ENCODE measurements around the gene TNNI2. TPM values are rescaled to one million over a fixed set of nuclear protein-coding genes. Genes with fewer than 3 reads are reported as not detected.

TNNI2 gene
- total RNA-seq, 1 experiment from 2014 or later: not detected

DNA sequence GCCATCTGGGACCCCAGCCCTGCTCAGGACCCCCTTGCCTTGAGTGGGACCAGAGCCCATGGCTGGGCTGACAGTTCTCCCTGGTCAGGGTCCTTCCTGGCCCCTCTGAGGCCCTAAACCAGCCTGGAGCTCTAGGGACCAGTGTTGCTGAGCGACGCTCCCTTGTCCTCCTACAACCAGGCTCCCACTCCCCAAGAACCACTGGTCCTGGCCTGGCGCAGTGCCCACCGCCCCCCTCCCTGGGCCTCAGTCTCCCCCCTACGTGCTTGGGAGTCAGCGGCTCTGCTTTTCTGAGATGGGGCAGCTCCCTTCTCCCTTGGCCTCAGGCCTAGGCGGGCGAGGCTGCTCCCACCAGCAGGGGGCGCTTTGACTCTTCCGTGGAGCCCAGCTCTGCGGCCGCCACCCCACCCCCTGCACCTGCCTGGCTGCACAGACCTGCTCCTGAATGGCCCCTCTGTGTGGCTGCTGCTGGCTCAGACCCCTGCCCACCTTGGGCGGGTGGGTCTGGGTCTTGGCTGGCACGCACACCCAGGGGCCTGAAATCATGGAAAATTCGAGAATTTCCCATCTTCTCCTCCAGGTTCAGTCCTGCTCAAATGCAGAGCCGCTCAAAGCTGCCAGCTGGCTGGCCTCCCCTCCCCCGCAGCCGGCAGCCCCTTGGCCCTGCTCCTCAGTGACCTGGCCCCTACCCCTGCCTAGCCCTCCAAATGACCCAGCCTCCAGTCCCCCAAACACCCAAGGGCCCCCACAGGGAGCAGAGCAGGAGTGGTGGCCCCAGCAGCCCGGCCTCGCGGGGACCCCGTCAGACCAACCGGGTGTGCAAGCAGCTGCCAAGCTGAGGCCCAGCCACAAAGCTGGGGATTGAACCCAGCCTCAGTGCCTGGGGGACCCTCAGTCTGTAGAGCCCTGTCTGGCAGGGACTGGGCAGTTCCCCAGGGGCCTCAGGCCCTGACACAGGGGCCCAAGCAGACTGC lies 43.8 kb downstream of the TNNI2 start:
- no CpG with 5 or more reads among the region's 23 CpGs for WGBS (ENCODE audit: extremely low coverage, insufficient read length, low lambda C conversion rate)
- H3K9me3 Mint-ChIP-seq: no peaks in the 10 kb centered on the region

More for the DNA sequence above, 43.8 kb downstream of the TNNI2 start:
- no peak overlapping the region for H3K14ac ChIP-seq (ENCODE audit: insufficient read depth, low read length)
- no peaks in the 10 kb centered on the region for H3K79me1 ChIP-seq (ENCODE audit: insufficient read depth, low read depth, low read length, poor library complexity, severe bottlenecking)
- Mint-ChIP-seq H3K27ac (no peak overlapping the region), H3K36me3 (ENCODE audit: insufficient read depth in 1 of 3, low read depth in 3 of 3) (no peaks in the 10 kb centered on the region), H3K27me3 (ENCODE audit: low read depth) (peaks cover 7% of the 10 kb centered on the region), H3K4me1 (no peaks in the 10 kb centered on the region), H3K4me3 (no peak overlapping the region)
- H3K23ac ChIP-seq (ENCODE audit: insufficient read length, low read depth, low read length): no peak overlapping the region
- H2BK20ac ChIP-seq (ENCODE audit: low read depth, low read length, poor library complexity, severe bottlenecking): no peak overlapping the region
- H3K27ac ChIP-seq (ENCODE audit: insufficient read length, low read depth, low read length): no peak overlapping the region
- no peak overlapping the region for H3K18ac ChIP-seq (ENCODE audit: insufficient read length, low read depth, low read length)
- H2BK12ac ChIP-seq (ENCODE audit: insufficient read length, low read depth, low read length): no peak overlapping the region
- H3K9ac ChIP-seq (ENCODE audit: extremely low read depth, insufficient read length, low read length): no peak overlapping the region
- no peaks in the 10 kb centered on the region for H3K23me2 ChIP-seq (ENCODE audit: insufficient read length, low read depth, low read length, poor library complexity, severe bottlenecking)
- H2AFZ ChIP-seq (ENCODE audit: low read length): no peak overlapping the region
- H3T11ph ChIP-seq (ENCODE audit: low read length): no peak overlapping the region
- no peaks in the 10 kb centered on the region for H3K27me3 ChIP-seq (ENCODE audit: insufficient read depth, low read length)
- H4K20me1 ChIP-seq (ENCODE audit: control insufficient read depth, insufficient read depth, insufficient read length): no peaks in the 10 kb centered on the region
- no peaks in the 10 kb centered on the region for H3K4me1 ChIP-seq (ENCODE audit: insufficient read depth, low read length)
- H3K9me3 ChIP-seq (ENCODE audit: control insufficient read depth, low read depth, low read length): no peaks in the 10 kb centered on the region
- no peak overlapping the region for H3K56ac ChIP-seq (ENCODE audit: insufficient read length, low read depth, low read length)
- no peak overlapping the region for H2AK5ac ChIP-seq (ENCODE audit: insufficient read length, low read length)
- no peak overlapping the region for H4K5ac ChIP-seq (ENCODE audit: insufficient read length, low read depth, low read length)
- H3K79me2 ChIP-seq (ENCODE audit: insufficient read depth, low read length): no peaks in the 10 kb centered on the region
- no peak overlapping the region for H3K4me2 ChIP-seq (ENCODE audit: insufficient read depth, insufficient read length, low read length)
- peak; percentile 90 for DNase-seq
- H3K4ac ChIP-seq (ENCODE audit: low read depth, low read length): no peak overlapping the region
- H4K91ac ChIP-seq (ENCODE audit: insufficient read length, low read depth, low read length): no peak overlapping the region
- TF ChIP-seq, protein P1, sequence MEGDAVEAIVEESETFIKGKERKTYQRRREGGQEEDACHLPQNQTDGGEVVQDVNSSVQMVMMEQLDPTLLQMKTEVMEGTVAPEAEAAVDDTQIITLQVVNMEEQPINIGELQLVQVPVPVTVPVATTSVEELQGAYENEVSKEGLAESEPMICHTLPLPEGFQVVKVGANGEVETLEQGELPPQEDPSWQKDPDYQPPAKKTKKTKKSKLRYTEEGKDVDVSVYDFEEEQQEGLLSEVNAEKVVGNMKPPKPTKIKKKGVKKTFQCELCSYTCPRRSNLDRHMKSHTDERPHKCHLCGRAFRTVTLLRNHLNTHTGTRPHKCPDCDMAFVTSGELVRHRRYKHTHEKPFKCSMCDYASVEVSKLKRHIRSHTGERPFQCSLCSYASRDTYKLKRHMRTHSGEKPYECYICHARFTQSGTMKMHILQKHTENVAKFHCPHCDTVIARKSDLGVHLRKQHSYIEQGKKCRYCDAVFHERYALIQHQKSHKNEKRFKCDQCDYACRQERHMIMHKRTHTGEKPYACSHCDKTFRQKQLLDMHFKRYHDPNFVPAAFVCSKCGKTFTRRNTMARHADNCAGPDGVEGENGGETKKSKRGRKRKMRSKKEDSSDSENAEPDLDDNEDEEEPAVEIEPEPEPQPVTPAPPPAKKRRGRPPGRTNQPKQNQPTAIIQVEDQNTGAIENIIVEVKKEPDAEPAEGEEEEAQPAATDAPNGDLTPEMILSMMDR (conservative IDR thresholded peaks at IDR 0.05): peak; percentile 96
- no peak overlapping the region for H2BK120ac ChIP-seq (ENCODE audit: low read depth, low read length, poor library complexity, severe bottlenecking)
- no peak overlapping the region for H2BK5ac ChIP-seq (ENCODE audit: insufficient read length, low read length)
- no peak overlapping the region for H2BK15ac ChIP-seq (ENCODE audit: low read depth, low read length)
- no peak overlapping the region for H4K8ac ChIP-seq (replicated peaks; ENCODE audit: insufficient read length, low read depth, low read length)

Measured in H9 (cell line).